22Rv1 (cell line): ENCODE results near the gene MAP4.
A peak's percentile ranks its signal among the peaks of the same experiment; 100 is the strongest.

Experiments used
- H3K27ac ChIP-seq: fragments of 450-650 bp; 2 replicates; pipeline ENCODE4 v1.5.1; 2017
- CTCF ChIP-seq: fragments of 450-650 bp; IDR thresholded peaks from 2 replicates; pipeline ENCODE4 v1.5.1; 2017; ENCODE audit warnings: mild to moderate bottlenecking
- ZFX ChIP-seq: fragments of 450-650 bp; IDR thresholded peaks from 2 replicates; pipeline ENCODE4 v1.6.1; 2017; ENCODE audit warnings: antibody characterized with exemption, borderline replicate concordance

MAP4 gene

GRCh38 chr3:47979070-47979469 is 37.1 kb downstream of the MAP4 start:
- no peak overlapping the region for H3K27ac ChIP-seq
- TF ChIP-seq ZFX (no peak), CTCF (no peak)

DNA sequence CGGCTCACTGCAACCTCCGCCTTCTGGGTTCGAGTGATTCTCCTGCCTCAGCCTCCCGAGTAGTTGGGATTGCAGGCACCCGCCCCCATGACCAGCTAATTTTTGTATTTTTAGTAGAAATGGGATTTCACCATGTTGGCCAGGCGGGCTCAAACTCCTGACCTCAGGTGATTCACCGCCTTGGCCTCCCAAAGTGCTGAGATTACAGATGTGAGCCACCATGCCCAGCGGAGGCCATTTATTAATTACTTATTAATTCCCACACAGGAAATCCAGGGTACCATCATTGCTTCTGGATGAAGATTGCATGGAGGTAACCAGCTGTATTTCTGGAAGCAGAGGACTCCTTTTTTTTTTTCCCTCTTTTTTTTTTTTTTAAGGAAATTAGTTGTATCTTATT is 37.8 kb downstream of the MAP4 start:
- no peak overlapping the region for H3K27ac ChIP-seq
- no peak for TF ChIP-seq CTCF

- no peak for TF ChIP-seq CTCF
- no peak for TF ChIP-seq ZFX
- no peak overlapping the region for H3K27ac ChIP-seq
Observed at GRCh38 chr3:47976135-47976732, 40.0 kb downstream of the MAP4 start.

DNA sequence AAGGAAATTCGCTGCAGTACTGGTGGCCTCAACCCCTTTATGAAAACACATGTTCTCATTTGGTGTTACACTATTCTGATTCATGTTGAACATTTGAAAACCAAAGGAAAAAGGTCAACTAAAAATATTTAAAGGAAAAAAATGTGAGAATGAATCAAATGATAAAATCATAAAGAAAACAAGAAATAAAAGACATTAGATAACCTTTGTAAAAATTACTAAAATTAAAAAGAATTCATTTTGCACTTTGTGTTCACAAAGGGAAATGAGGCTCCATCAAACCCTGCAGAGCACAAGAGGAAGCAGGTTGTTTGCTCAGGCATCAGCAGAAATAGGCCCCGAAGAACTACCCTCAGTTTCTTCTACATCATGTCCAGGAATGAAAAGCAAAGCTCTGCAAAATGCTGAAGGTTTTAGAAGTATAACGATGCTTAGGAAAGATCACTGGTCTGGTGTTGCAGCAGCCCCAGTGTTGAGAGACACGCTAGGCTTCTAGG is 41.2 kb downstream of the MAP4 start:
- no peak for TF ChIP-seq ZFX
- no peak for TF ChIP-seq CTCF
- no peak overlapping the region for H3K27ac ChIP-seq

DNA sequence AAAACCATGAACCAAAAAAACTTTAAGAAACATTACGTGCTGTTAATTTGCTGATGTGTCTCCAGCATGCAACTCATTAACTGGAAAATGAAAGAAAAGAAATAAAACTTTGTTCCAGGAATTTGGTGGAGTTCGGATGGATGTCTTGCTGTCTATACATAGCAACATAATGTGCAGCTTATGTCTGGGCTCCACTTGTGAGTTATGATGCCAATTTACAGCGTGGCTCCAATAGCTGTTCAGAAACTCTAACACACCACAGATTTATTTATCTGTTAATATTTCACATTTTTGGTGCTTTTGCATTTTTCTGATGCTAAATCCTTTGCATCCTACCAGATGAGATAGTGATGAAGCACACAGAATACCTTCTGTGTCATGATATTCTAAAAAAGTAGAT is 45.1 kb downstream of the MAP4 start:
- no peak overlapping the region for H3K27ac ChIP-seq
- TF ChIP-seq ZFX (no peak), CTCF (no peak)

DNA sequence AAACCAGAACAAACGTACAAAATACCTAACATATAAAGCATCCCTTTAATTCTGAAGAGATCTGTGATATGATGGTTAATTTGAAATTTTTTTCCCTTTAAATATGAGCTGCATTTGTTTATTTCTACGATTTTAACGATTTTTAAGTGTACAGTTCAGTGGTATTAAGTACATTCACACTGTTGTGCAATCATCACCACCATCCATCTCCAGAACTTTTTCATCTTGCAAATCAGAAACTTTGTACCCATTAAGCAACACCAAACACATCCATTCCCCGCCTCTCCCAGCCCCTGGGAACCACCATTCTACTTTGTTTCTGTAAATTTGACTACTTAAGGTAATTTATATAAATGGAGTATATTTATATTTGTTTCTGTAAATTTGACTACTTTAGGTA is 51.5 kb downstream of the MAP4 start:
- H3K27ac ChIP-seq: no peak overlapping the region
- TF ChIP-seq CTCF (no peak), ZFX (no peak)

- TF ChIP-seq CTCF (no peak), ZFX (no peak)
- peak overlapping the region; percentile 22; the same call in 1 of the 2 replicates for H3K27ac ChIP-seq
Observed at GRCh38 chr3:47961815-47962606, 54.2 kb downstream of the MAP4 start.
